ENCODE results near the gene PLA2G15.

PLA2G15 gene

DNA sequence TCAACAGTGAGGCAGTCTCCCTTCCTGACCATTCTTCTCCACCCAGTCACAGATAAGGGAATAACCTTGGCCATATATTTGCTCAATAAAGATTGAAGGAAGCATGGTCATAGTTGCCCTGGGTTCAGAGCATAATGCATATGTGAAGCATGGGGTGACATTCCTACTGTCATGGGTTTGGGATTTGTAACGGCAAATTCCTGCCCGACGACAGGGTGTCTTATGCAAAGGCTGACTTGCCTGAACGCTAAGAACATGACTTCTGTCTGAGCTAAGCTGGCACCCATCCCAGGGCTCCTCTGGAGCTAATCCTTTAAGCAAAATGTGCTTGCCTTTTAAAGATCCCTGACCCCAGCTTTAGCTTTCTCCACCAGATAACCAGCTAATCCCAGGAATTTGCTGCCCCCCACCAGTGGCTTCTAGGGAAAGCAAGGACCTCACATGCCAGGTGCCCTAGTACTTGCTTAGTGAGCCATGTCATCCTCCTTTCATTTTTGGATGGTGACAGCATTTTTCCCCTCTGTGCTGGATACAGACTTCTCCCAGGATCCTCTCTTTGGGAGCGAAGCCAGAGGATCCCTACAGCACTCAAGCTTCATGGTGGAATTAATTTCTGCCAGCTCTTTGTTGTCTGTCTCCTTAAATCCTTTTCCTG, 53.9 kb downstream of the PLA2G15 start:
- DNase-seq (ENCODE audit: low spot score), result no peak

DNA sequence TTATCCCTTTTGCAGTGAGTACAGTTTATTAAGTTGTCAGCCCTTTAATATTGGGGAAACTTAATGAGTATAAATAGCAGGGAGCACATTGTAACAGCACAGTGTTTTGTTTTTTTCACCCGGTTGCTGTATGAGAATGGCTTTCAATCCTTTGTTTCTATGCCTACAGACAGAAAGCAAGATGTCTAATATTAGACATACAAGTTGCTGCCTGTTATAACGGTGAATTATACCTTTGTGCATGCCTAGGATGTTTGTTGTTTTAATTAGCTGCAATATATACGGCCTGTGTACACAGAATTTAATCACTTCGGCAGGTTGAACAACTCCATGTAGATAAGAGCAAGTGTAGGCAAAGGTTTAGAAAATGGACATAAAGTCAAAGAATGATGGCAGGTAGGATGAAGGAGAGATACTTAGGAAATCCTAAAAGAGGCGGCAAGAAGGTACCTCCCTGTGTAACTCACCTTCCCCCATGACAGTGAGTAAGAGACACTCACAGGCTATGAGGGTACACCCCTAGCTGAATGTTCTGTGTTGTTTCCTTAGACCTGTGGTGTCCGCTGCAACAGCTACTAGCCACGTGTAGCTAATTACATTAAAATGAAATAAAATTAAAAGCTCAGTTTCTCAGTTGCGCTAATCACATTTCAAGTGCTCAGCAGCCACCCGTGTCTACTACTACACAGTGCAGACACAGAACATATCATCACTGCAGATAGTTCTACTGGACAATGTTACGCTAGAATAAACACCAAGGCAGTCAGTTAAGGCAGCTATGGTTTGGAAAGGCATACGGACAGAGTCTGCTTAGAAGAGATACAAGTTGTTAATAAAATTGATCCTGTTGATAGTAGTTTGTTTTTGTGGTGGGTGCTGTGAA, 54.6 kb downstream of the PLA2G15 start:
- DNase-seq (ENCODE audit: low spot score), result no peak

DNA sequence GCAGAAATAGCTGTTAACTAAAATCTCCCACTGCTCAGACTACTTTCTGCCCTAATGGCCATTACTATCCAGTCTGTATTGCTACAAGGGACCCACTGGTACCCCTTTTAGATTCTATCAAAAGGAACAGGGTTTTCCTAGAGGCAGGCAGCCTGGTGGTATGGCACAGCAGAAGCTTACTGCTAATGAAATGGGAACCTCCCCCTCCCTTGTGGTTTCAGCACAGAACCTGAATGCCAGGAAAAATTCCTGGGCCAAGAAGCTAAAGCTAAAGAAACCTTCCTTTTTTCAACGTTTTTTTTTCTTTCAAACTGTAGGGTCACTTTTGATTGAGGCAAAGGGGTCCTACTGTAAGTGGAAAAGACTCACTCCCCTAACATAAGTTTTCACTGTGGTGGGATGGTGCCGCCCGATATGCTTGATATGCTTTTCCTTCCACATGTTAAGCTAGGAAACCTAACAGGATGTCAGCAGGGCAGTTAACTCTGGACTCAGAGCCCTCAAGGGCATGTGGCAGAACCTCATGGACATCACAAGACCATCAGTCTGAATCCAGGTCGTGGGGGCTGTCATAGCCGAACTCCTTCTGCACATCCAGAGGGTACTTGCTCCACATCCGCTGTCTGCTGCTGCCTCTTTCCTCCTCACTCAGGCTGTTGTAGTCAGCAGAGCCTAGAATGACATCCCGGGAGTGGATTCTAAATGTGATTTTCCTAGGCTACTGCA, 55.7 kb downstream of the PLA2G15 start:
- no peak for DNase-seq (ENCODE audit: low spot score)

DNA sequence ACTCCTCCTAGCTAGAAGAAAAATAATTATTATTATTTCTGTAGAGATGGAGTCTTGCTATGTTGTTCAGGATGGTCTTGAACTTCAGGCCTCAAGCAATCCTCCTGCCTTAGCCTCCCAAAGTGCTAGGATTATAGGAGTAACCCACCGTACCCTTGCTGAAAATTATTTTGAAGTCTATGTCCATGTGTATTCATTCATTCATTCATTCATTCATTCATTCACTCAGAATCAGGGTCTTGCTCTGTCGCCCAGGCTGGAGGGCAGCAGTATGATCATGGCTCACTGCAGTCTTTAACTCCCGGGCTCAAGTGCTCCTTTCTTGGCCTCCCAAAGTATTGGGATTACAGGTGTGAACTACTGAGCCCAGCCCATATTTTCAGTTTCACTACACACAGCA, 61.5 kb downstream of the PLA2G15 start:
- no peak for DNase-seq (ENCODE audit: low spot score)

DNA sequence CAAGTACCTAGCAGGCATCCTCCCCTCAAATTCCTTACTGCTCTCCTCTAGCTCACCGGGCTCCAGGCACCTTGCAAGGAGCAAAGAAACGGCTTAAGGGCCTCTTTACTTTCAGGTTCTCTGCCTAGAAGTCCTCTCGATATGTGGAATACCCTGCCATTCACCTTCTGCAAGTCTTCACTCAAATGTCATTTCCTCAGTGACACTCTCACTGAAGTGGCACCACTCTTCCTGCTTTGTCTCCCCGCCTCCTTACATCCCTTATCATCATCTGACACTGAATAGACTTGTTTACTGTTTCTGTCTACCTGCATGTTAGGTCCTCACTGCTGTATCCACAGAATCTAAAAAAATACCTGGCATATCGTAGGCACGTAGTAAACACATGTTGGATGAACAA, 64.6 kb downstream of the PLA2G15 start:
- DNase-seq (ENCODE audit: low spot score), result no peak

DNA sequence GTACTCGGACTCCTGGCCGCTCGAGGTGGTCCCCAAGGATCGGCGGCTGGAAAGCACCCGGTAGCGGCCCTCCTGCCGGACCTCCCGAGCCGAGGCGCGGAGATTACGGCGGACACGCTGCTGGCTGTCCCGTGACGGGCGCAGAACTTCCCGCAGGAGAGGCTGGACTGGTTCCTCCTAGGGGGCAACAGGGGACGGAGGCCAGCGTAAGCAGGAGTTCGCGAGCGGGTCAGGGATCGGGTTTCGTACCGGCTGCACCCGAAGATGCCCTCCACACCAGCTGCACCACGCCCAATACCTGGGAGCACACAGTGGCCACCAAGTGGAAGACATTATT, 65.2 kb downstream of the PLA2G15 start:
- no peak for DNase-seq (ENCODE audit: low spot score)

All from NAMALWA (cell line).